Smooth muscle cell of the umbilical artery (primary cell): ENCODE data around the gene TMEM134. TPM values are rescaled to one million over a fixed set of nuclear protein-coding genes. Genes with fewer than 3 reads are reported as not detected.

Experiments
- total RNA-seq: library from RNA; depleted of rRNA; stranded (reverse); fragments of >200 nt; gene quantifications from 2 replicates; pipeline ENCODE4 v1.2.3, GENCODE V29; 2014

TMEM134 gene, protein sequence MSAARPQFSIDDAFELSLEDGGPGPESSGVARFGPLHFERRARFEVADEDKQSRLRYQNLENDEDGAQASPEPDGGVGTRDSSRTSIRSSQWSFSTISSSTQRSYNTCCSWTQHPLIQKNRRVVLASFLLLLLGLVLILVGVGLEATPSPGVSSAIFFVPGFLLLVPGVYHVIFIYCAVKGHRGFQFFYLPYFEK
- total RNA-seq = 38.1 and 38.6 TPM in 2 replicates

GRCh38 chr11:67468759-67469507, at the start of gene TMEM134:
Gene TMEM134 (minus strand): TSS chr11:67469251. CDS start chr11:67469192, 59 bp downstream.

DNA sequence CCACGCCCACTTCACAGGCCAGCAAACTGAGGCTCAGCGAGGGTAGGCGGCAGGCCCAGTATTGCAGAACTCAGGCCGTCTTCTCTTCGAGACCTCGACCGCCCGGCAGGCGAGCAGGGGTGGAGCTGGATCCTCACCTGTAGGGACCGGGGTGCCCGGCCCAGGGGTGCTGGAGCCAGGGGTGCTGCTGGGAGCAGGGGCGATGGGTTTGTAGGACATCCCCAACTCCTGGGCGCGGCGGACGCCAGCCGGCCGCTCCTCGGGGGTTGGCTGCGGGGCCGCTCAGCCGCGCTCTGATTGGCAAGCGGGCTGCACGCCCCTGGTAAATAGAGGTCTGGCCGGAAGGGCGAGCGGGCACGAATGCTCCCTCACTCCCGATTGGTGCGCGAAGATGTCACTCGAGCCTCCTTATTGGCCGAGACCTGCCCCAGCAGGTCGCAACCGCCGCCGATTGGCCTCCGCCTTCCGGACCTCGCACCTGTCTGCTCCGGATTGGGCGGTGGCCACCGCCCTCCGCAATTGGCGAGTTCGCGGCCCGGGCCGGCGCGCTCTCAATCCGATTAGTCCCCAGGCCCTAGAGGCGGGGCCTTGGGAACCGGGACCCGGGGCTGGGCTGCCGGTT, 38.9 kb upstream of the TMEM134 start, which contains the start of gene CDK2AP2:
CDK2AP2 (minus strand) TSS at position 299 of the 622 bp plus-strand sequence; CDS start at position 219, 80 bp downstream.

GRCh38 chr11:67504950-67505581, 36.0 kb upstream of the TMEM134 start, which contains the start of gene PITPNM1:
Gene PITPNM1 (minus strand): TSS chr11:67505363. CDS start chr11:67504180, 1,183 bp downstream.

GRCh38 chr11:67482827-67483798, 14.1 kb upstream of the TMEM134 start, which contains the start of gene AIP:
Gene AIP (plus strand): TSS chr11:67483026. CDS start chr11:67483159, 133 bp downstream.

GRCh38 chr11:67455054-67455453, 14.0 kb downstream of the TMEM134 start, which contains the start of gene CABP4:
Gene CABP4 (plus strand): TSS chr11:67455354. CDS start chr11:67455424, 70 bp downstream.

GRCh38 chr11:67452141-67452952, 16.7 kb downstream of the TMEM134 start, which contains the start of gene GPR152:
Gene GPR152 (minus strand): TSS chr11:67452729. CDS start chr11:67452724, 5 bp downstream.

DNA sequence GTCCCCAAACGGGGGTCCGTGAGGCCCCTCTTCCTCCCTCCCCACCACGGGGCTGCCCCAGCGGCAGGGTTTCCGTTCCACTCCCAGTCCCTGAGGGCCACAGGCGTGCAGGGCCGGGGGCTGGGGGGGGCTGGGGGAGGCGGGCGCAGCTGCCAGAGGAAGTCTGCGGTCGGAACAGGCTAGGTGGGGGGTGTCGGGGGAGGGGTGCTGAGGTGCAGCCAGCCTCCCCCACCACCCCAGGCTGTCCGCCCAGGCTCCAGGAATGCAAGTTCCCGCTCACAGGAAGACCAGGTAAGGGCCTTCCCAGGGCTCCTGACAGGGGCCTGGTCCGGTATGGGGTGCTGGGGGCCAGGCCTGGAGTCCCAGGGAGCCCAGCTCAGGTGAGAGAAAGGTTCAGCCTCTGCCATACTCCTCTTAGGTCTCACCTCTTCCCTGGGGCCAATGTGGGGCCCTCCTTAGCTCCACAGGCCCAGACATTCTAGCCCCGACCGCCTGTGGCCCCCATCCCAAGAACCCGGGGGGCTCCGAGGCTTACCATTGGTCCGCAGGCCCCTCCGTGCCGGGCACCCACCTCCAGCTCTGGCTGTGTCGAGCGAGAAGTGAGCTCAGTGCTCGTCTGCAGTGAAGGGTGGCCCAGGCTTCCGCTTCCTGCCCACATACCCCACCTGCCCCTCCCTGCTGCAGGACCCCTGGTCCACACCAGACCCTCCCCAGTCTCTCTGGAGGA, 31.8 kb downstream of the TMEM134 start, which contains the start of gene PTPRCAP:
PTPRCAP (minus strand) TSS at position 601 of the 727 bp plus-strand sequence; CDS start at position 538, 63 bp downstream.

GRCh38 chr11:67428052-67429001, 40.7 kb downstream of the TMEM134 start, which contains the start of gene RPS6KB2:
Gene RPS6KB2 (plus strand): TSS chr11:67428494. CDS start chr11:67428546, 52 bp downstream.

DNA sequence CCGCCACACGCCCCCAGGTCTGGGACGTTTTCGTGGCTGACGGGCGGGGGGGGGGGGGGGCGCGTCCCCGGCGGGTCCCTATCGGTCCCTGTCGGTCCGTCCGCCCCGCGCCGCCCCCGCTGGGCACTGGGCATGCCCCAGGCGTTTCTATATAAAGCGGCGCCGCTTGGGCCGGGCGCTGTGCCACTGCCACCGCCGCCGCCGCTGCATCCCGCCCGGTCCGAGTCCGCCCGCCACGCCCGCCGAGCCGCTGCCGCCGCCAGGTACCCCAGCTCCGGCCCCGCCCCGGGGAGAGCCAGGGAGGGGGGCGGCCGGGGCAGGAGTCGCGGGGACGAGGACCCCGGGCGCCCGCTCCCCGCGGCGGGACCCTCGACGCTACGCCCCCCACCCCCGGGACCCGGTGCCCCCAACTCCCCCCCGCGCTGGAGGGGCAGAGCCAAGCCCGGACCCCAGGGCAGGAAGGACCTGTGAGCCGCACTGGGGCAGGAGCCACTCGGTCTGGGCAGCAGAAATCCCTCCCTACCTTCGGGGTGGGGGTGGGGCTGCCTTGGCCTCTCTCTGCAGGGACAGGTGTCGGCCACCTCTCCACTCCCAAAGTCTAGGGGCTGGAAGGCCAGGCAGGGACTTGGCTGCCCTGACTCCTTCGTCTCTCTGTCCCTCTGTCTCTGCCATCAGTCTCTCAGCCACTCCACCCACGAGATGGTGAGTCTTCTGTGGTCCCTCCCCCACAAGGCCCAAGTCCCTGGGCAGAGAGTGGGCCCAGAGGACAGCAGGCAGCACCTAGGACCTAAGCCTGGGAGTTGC, 53.3 kb downstream of the TMEM134 start, which contains the start of gene CARNS1:
CARNS1 (plus strand) TSS at position 178 of the 804 bp plus-strand sequence; CDS start at position 700, 522 bp downstream.

Other genes with a start within 250 kb of the TMEM134 start
- 24.6 and 33.1 TPM in 2 replicates for gene GRK2, start 202.8 kb downstream of the TMEM134 start, total RNA-seq
- 39.8 and 50.2 TPM in 2 replicates for gene ANKRD13D, start 179.9 kb downstream of the TMEM134 start, total RNA-seq
- gene SSH3, start 165.7 kb downstream of the TMEM134 start, total RNA-seq = 13.1 and 18.6 TPM in 2 replicates
- gene POLD4, start 115.7 kb downstream of the TMEM134 start, total RNA-seq = 44.2 and 48.7 TPM in 2 replicates
- gene CLCF1, start 95.7 kb downstream of the TMEM134 start, total RNA-seq = 1.8 and 4.2 TPM in 2 replicates
- 5.2 and 7.4 TPM in 2 replicates for gene RAD9A, start 77.3 kb downstream of the TMEM134 start, total RNA-seq
- gene PPP1CA, start 67.4 kb downstream of the TMEM134 start, total RNA-seq = 92.3 and 121 TPM in 2 replicates
- gene TBC1D10C, start 65.2 kb downstream of the TMEM134 start, total RNA-seq = not detected in 2 replicates
- 0.30 and 0.51 TPM in 2 replicates for gene CARNS1, start 53.6 kb downstream of the TMEM134 start, total RNA-seq
- gene RPS6KB2, start 40.8 kb downstream of the TMEM134 start, total RNA-seq = 34.6 and 38.0 TPM in 2 replicates
- 0.42 TPM in 1 of 2 replicates, not detected in the other for gene PTPRCAP, start 31.6 kb downstream of the TMEM134 start, total RNA-seq
- gene CORO1B, start 25.8 kb downstream of the TMEM134 start, total RNA-seq = 123 and 144 TPM in 2 replicates
- not detected in 2 replicates for gene GPR152, start 16.5 kb downstream of the TMEM134 start, total RNA-seq
- gene CABP4, start 13.9 kb downstream of the TMEM134 start, total RNA-seq = not detected in 2 replicates
- 51.1 and 80.2 TPM in 2 replicates for gene AIP, start 13.8 kb upstream of the TMEM134 start, total RNA-seq
- 17.8 and 31.0 TPM in 2 replicates for gene PITPNM1, start 36.1 kb upstream of the TMEM134 start, total RNA-seq
- gene CDK2AP2, start 38.9 kb upstream of the TMEM134 start, total RNA-seq = 18.4 and 25.8 TPM in 2 replicates
- gene CABP2, start 54.2 kb upstream of the TMEM134 start, total RNA-seq = not detected in 2 replicates
- gene GSTP1, start 114.6 kb upstream of the TMEM134 start, total RNA-seq = 647 and 1,272 TPM in 2 replicates
- 127 and 147 TPM in 2 replicates for gene NDUFV1, start 137.7 kb upstream of the TMEM134 start, total RNA-seq
- gene NUDT8, start 160.7 kb upstream of the TMEM134 start, total RNA-seq = 4.5 and 5.3 TPM in 2 replicates
- gene TBX10, start 170.5 kb upstream of the TMEM134 start, total RNA-seq = not detected in 2 replicates
- not detected in 2 replicates for gene ACY3, start 181.5 kb upstream of the TMEM134 start, total RNA-seq
- gene ALDH3B2, start 205.4 kb upstream of the TMEM134 start, total RNA-seq = not detected in 2 replicates